Epithelial cell of esophagus (primary cell): ENCODE measurements around the gene CHAC1.

Experiments used
- DNase-seq: peaks from one replicate; pipeline ENCODE4 v3.0.0; 2010; ENCODE audit warnings: low read depth
- H3K4me3 ChIP-seq: 2 replicates; pipeline ENCODE4 v1.5.1; 2011; ENCODE audit warnings: mild to moderate bottlenecking, low read length, control low read depth
- TF ChIP-seq, protein P1 (sequence below): IDR thresholded peaks from 2 replicates; pipeline ENCODE4 v1.5.1; 2011; ENCODE audit warnings: low read depth, mild to moderate bottlenecking, low read length, control low read depth, inconsistent platforms; ENCODE audit not compliant: insufficient read depth; ENCODE audit errors: missing control alignments

The CHAC1 gene

DNA sequence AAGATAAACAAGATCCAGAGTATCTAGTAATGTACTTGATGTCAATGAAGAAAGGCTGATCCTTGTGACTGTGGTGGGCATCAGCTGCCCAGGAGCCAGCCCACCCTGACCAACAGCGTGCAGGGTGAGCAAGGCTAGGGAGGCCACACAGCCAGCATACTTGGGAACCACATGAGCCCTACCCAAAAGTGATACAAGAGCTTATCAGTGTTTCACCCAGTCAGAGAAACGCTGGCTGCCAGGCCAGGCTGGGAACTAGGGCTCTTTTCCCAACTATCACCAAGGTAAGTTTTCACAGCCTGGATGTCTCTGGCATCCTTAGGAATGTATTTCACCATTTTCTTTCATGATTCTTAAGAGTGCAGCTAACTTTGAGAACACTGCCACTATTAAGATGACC, 24.9 kb downstream of the CHAC1 start:
- TF ChIP-seq, protein P1, sequence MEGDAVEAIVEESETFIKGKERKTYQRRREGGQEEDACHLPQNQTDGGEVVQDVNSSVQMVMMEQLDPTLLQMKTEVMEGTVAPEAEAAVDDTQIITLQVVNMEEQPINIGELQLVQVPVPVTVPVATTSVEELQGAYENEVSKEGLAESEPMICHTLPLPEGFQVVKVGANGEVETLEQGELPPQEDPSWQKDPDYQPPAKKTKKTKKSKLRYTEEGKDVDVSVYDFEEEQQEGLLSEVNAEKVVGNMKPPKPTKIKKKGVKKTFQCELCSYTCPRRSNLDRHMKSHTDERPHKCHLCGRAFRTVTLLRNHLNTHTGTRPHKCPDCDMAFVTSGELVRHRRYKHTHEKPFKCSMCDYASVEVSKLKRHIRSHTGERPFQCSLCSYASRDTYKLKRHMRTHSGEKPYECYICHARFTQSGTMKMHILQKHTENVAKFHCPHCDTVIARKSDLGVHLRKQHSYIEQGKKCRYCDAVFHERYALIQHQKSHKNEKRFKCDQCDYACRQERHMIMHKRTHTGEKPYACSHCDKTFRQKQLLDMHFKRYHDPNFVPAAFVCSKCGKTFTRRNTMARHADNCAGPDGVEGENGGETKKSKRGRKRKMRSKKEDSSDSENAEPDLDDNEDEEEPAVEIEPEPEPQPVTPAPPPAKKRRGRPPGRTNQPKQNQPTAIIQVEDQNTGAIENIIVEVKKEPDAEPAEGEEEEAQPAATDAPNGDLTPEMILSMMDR: no peak
- no peak for DNase-seq
- no peak overlapping the region for H3K4me3 ChIP-seq

DNA sequence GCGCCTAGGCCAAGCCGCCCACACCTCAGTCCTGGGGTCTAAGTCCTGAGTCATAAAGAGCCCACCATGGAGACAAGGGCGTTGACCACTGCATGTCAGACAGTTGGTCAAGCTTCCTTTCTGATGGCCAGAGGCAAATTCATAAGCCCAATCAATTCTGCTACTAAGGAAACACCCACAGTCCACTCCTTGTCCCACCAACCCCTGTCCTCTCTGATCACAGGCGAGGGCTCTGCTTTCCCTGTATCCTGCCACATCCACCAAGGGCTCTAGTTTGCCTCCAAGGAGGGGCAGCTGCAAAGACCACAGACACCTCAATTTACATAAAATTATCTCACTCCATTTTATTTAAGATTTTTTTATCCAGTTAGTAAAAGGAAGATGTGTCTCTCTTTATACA, 25.3 kb downstream of the CHAC1 start:
- no peak overlapping the region for H3K4me3 ChIP-seq
- TF ChIP-seq, protein P1: no peak
- no peak for DNase-seq

DNA sequence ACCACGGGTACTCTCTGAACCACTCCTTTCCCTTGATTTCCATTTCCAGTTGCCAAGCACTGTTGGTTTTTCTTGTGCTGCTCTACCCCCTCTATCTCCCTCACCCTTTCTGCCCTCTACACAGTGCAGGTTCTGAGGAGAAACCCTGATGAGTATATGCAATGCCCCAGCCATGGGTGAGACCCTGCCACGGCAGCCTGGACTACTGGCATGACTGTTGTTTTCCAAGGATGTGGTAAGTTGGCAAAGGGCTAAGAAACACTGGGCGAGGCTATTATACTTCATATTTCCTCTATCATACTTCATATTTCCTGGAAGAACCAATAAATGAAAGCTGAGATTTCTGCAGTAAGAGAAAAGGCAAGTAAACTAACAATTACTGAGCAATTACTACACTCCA, 27.9 kb downstream of the CHAC1 start:
- DNase-seq: no peak
- H3K4me3 ChIP-seq: no peak overlapping the region
- TF ChIP-seq, protein P1: no peak

DNA sequence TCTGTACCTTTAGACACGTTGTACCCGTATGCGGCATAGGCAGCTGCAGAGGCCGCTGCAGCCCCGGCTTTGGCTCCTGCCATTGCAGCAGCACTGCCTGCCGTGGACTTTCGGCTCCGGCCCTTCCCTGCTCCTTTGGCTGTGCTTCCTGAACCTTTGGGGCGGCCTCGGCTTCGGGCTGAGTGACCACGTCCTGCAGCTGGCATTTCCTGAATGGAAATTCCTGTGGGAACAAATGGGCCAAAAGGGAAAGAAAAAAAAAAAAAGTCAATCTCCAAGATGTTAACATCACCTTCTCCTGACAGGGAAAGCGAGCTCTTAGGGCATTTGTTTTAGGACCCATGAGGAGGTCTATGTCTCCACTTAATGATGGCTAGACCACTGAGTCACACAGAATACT, 29.6 kb downstream of the CHAC1 start:
- H3K4me3 ChIP-seq: no peak overlapping the region
- TF ChIP-seq, protein P1: no peak
- DNase-seq: no peak

DNA sequence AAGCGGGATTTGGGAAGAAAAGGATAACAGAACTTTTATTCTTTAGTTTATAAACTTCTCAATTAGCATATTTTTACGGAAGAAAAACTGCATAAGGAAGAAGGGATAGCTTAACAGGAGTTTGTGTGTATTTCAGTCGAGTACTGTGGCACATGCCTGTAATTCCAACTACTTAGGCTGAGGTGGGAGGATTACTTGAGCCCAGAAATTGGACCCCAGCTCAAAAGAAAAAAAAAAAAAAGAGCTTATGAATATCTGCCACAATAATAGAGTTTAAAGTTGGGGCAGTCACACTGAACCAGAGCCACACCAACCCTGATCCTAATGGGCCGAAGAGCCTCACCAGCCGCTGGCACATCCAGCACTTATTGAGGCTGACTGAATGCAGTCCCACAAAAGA, 31.1 kb downstream of the CHAC1 start:
- H3K4me3 ChIP-seq: no peak overlapping the region
- TF ChIP-seq, protein P1: no peak
- DNase-seq: no peak

DNA sequence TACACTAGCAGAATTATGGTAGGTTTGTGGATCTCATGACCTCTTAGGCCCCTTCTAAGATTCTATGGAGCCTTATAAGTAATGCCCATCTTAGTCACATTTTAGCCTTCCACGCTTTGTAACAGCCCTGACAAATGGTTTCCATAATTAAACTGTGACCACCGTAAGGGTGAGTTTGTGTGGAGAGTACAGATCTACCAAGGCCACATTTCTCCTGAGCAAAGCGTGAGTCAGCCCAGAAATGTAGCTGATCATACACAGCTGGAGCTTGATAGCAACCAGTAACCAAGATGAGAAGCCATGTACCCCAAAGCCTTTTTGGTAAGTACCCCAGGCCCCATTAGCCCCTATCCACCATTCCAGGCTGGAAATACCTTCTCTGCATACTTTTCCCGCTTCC, 31.7 kb downstream of the CHAC1 start:
- TF ChIP-seq, protein P1: no peak
- no peak overlapping the region for H3K4me3 ChIP-seq
- DNase-seq: no peak

DNA sequence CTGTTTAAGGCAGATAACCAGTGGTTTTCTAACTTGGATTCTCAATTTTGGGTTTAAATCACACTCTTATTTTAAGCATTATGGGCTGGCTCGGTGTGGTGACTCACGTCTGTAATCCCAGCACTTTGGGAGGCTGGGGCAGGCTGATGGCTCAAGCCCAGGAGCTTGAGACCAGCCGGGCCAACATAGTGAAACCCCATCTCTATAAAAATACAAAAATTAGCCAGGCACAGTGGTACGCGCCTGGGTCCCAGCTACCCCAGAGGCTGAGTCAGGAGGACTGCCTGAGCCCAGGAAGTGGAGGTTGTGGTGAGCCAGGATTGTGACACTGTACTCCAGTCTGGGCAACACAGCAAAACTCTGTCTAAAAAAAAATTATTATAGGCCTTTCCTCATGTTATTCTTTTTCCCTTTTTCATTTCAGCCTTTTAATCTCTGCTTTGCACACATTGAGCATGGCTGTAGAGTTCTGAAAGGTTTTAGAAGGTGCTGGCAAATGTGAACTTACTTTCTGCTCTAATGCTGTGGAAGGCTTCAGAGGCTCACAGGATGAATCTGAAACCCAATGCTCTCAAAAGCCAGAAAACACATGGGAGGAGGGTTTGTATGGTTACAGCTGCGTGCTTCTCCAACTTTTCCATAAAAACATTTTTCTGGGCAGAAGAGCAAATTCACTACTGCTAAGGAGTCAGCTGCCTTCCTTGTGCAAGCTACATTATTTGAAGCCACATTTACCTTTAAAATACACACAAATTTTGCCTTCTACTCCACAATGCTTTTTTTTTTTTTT, 32.5 kb downstream of the CHAC1 start:
- TF ChIP-seq, protein P1: no peak
- DNase-seq: no peak

More for the DNA sequence above, 32.5 kb downstream of the CHAC1 start:
- H3K4me3 ChIP-seq: no peak overlapping the region
